ENCODE results near the gene SRRD. TPM values are rescaled to one million over a fixed set of nuclear protein-coding genes. Genes with fewer than 3 reads are reported as not detected.

SRRD gene
- total and polyA plus RNA-seq, 2 of the 8 experiments (the other 6 are each of a cell fraction or from before 2014, with no cell fraction given), result 17.1 to 25.3 TPM

- Histone ChIP-seq H2BK12ac (ENCODE audit: low read depth, low read length) (no peak overlapping the region), H3K27me3 (replicated peaks in 1 of 4; ENCODE audit: control insufficient read depth in 3 of 4, extremely low read depth in 1 of 4, insufficient read depth in 3 of 4, low read length in 3 of 4) (no peaks in the 10 kb centered on the region; a peak in 1 of 7 replicates), H3K4ac (replicated peaks; ENCODE audit: insufficient read length, low read depth, low read length) (no peak overlapping the region), H4K20me1 (replicated peaks in 1 of 2; ENCODE audit: control insufficient read depth in 1 of 2, insufficient read depth in 2 of 2, low read length in 2 of 2) (peaks cover 2 to 5% of the 10 kb centered on the region in 2 experiments), H3K79me1 (ENCODE audit: low read depth, low read length) (peaks cover 6% of the 10 kb centered on the region; the same call in 1 of the 2 replicates), H4K8ac (ENCODE audit: extremely low read depth, insufficient read depth, low read length) (no peak overlapping the region), H3K4me3 (ENCODE audit: extremely low read depth in 1 of 4, insufficient read depth in 2 of 4, low read depth in 3 of 4, low read length in 4 of 4) (no peak overlapping the region), H2BK20ac (ENCODE audit: low read length) (no peak overlapping the region), H2AFZ (ENCODE audit: low read length) (no peak overlapping the region), H3K9me3 (ENCODE audit: insufficient read depth in 2 of 2, low read depth in 1 of 2, low read length in 1 of 2) (no peaks in the 10 kb centered on the region), H3K36me3 (ENCODE audit: control insufficient read depth in 2 of 4, insufficient read depth in 4 of 4, low read length in 3 of 4) (peaks cover 20 to 48% (median 47%) of the 10 kb centered on the region in 4 experiments), H3K23ac (ENCODE audit: insufficient read length) (no peak overlapping the region), H2BK15ac (ENCODE audit: low read length) (no peak overlapping the region), H3K18ac (ENCODE audit: extremely low read depth, low read length) (no peak overlapping the region), H2AK5ac (ENCODE audit: low read depth, low read length) (no peak overlapping the region), H3K23me2 (ENCODE audit: low read depth, low read length) (peaks cover 8% of the 10 kb centered on the region), H3K79me2 (ENCODE audit: control insufficient read depth in 1 of 2, insufficient read depth in 2 of 2, low read length in 2 of 2) (peaks cover 12 to 24% of the 10 kb centered on the region in 2 experiments), H3K4me1 (replicated peaks in 1 of 4; ENCODE audit: control insufficient read depth in 3 of 4, insufficient read depth in 4 of 4, low read length in 3 of 4) (peaks cover 0 to 3% (median 1%) of the 10 kb centered on the region in 4 experiments; a peak in 2 of 7 replicates), H2BK5ac (ENCODE audit: low read depth, low read length) (no peak overlapping the region), H3K56ac (replicated peaks; ENCODE audit: insufficient read length, low read depth, low read length) (no peak overlapping the region), H3K4me2 (ENCODE audit: insufficient read depth in 1 of 2, low read depth in 2 of 2, low read length in 2 of 2) (no peak overlapping the region), H3K9ac (replicated peaks in 1 of 4; ENCODE audit: extremely low read depth in 1 of 4, low read depth in 3 of 4, low read length in 3 of 4) (no peak overlapping the region), H3K27ac (ENCODE audit: low read depth, low read length) (no peak overlapping the region), H2BK120ac (replicated peaks; ENCODE audit: low read depth, low read length) (no peak overlapping the region), H4K5ac (ENCODE audit: insufficient read length, low read depth, low read length) (no peak overlapping the region), H3K14ac (ENCODE audit: insufficient read length) (no peak overlapping the region), H4K91ac (replicated peaks; ENCODE audit: insufficient read length, low read length) (no peak overlapping the region)
- WGBS, 2 experiments (ENCODE audit: extremely low coverage in 1 of 2, insufficient coverage in 1 of 2, insufficient read length in 1 of 2, insufficient replicate concordance in 2 of 2, low coverage in 1 of 2, low lambda C conversion rate in 2 of 2, missing lambda C conversion rate in 1 of 2), result 85% methylated on average over 3 of the region's 3 CpGs; no CpG with 5 or more reads in 1 of the 2 experiments
- FAIRE-seq (no peak), DNase-seq (ENCODE audit: low read depth in 1 of 2, low spot score in 2 of 2) (no peak)
- POLR2A ChIA-PET (ENCODE audit: partially characterized antibody), result interaction anchor here (0.5 to 1.7 kb wide), 2 partner anchors 17 to 203 kb away, joined by 3 read pairs; no protein-coding TSS in a partner anchor
- CTCF ChIA-PET (ENCODE audit: partially characterized antibody), result no interaction called here
- no peak for TF ChIP-seq TAF1 (IDR thresholded peaks at IDR 0.05; ENCODE audit: low read depth, low read length)
- no peak for TF ChIP-seq CBX5 (IDR thresholded peaks at IDR 0.05; ENCODE audit: low read depth, low read length)
- TF ChIP-seq SIX5 (IDR thresholded peaks at IDR 0.05; ENCODE audit: low read depth, low read length), result no peak
- TF ChIP-seq SAP30 (IDR thresholded peaks at IDR 0.05; ENCODE audit: insufficient read depth, insufficient replicate concordance, low read length), result no peak
- TF ChIP-seq RAD21 (IDR thresholded peaks at IDR 0.05 in 1 of 2, conservative IDR thresholded peaks at IDR 0.05 in 1 of 2; ENCODE audit: low read depth in 2 of 2, low read length in 2 of 2), result no peak
- TF ChIP-seq, protein P1, sequence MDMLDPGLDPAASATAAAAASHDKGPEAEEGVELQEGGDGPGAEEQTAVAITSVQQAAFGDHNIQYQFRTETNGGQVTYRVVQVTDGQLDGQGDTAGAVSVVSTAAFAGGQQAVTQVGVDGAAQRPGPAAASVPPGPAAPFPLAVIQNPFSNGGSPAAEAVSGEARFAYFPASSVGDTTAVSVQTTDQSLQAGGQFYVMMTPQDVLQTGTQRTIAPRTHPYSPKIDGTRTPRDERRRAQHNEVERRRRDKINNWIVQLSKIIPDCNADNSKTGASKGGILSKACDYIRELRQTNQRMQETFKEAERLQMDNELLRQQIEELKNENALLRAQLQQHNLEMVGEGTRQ (IDR thresholded peaks at IDR 0.05; ENCODE audit: low read length), result no peak
- TF ChIP-seq ZNF274 (IDR thresholded peaks at IDR 0.05; ENCODE audit: borderline replicate concordance, extremely low read depth, low read length), result no peak
- no peak for TF ChIP-seq JUN (IDR thresholded peaks at IDR 0.05; ENCODE audit: low read depth, low read length)
- no peak for TF ChIP-seq SUZ12 (IDR thresholded peaks at IDR 0.05; ENCODE audit: low read length)
- no peak for TF ChIP-seq NRF1 (IDR thresholded peaks at IDR 0.05; ENCODE audit: low read depth, low read length)
- no peak for TF ChIP-seq RNF2 (IDR thresholded peaks at IDR 0.05; ENCODE audit: borderline replicate concordance, low read depth, low read length, missing control alignments, poor library complexity, severe bottlenecking)
- TF ChIP-seq MAFK (IDR thresholded peaks at IDR 0.05; ENCODE audit: low read depth, low read length), result no peak
- TF ChIP-seq SP1 (IDR thresholded peaks at IDR 0.05; ENCODE audit: low read depth, low read length), result no peak
These were observed 4.3 kb downstream of the SRRD start for GRCh38 chr22:26487996-26488395.
